ENCODE measurements around the gene KCND2.

DNA sequence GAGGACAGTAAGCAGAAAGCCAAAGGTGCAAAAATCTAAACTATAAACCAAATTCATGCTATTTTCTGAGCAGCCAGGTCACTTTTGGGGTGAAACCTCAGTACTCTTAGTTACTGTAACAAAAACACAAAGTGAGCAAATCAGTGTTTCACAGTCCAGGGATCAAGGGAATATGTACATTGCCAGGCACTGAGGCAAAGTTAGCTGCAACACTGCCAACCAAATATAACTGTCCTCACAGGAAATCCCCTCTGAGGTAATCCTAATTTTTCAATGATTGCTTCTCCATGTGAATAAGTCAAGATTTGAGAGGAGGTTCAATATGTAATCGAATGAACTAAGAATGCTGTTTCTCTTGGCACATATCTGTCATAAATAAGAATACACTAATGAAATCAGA is 355.3 kb downstream of the KCND2 start:
- TF ChIP-seq, protein P1, sequence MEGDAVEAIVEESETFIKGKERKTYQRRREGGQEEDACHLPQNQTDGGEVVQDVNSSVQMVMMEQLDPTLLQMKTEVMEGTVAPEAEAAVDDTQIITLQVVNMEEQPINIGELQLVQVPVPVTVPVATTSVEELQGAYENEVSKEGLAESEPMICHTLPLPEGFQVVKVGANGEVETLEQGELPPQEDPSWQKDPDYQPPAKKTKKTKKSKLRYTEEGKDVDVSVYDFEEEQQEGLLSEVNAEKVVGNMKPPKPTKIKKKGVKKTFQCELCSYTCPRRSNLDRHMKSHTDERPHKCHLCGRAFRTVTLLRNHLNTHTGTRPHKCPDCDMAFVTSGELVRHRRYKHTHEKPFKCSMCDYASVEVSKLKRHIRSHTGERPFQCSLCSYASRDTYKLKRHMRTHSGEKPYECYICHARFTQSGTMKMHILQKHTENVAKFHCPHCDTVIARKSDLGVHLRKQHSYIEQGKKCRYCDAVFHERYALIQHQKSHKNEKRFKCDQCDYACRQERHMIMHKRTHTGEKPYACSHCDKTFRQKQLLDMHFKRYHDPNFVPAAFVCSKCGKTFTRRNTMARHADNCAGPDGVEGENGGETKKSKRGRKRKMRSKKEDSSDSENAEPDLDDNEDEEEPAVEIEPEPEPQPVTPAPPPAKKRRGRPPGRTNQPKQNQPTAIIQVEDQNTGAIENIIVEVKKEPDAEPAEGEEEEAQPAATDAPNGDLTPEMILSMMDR (IDR thresholded peaks at IDR 0.05; ENCODE audit: borderline replicate concordance, extremely low read depth, low read length, poor library complexity, severe bottlenecking), result no peak
- TF ChIP-seq EZH2 (IDR thresholded peaks at IDR 0.05; ENCODE audit: borderline replicate concordance, low read depth, low read length, severe bottlenecking), result no peak

All from DND-41 (cell line).